Ramos (cell line): Measurements from ENCODE around the gene APOL3.
"Not testable (repeated sequence)": the region's sequence is repeated elsewhere in the genome, so short reads cannot be mapped to it uniquely, and the experiment has no call there.

Experiments
- in situ Hi-C: fragments of 300-500 bp; cut with MboI; formaldehyde crosslinking; loops from one replicate; pipeline ENCODE4 v1.14.3; 2022; ENCODE audit warnings: low sequenced_read_pairs; ENCODE audit not compliant: unreplicated experiment

APOL3 gene, protein sequence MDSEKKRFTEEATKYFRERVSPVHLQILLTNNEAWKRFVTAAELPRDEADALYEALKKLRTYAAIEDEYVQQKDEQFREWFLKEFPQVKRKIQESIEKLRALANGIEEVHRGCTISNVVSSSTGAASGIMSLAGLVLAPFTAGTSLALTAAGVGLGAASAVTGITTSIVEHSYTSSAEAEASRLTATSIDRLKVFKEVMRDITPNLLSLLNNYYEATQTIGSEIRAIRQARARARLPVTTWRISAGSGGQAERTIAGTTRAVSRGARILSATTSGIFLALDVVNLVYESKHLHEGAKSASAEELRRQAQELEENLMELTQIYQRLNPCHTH

DNA sequence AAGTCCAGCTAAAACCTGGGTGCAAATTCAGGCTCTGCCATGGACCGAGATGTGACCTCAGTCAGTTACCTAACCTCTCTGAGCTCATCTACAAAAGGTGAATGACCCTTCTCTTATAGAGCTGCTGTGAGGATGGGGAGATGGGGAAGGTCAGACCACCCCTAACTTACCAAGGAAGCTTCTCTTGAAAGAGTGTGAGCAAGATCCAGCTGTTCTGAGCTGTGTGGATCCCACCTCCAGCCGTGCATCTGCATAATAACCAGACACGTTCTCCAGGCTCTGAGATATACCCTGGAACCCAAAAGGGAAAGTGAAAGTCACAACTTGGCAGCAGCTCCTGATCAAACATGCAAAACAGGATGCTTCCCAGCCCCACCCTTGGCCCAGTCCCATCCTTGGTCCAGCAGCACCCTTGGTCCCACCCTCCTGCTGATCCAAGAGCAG, at the start of gene APOL3:
Gene APOL3 (minus strand): TSS at position 257 of the 444 bp plus-strand sequence. CDS start 11,700 bp downstream, outside the sequence.
- in situ Hi-C loops = no loop called here

DNA sequence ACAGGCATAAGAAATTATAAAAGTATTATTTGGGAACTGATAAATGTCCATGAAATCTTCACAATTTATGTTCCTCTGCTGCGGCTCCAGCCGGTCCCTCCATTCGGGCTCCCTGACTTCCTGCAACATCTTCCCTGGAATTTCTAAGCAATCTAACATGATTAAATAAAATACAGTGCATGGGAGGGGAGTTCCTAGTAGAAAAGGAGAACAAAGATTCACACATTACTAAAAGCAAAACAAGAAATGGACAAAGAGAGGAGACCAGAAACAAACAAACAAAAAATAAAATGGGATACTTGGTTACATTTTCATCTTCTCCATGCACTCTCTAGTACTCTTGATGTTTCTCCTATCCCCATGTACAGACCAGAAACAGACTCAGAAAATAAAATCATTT, 49.7 kb upstream of the APOL3 start:
- in situ Hi-C loops = no loop called here

DNA sequence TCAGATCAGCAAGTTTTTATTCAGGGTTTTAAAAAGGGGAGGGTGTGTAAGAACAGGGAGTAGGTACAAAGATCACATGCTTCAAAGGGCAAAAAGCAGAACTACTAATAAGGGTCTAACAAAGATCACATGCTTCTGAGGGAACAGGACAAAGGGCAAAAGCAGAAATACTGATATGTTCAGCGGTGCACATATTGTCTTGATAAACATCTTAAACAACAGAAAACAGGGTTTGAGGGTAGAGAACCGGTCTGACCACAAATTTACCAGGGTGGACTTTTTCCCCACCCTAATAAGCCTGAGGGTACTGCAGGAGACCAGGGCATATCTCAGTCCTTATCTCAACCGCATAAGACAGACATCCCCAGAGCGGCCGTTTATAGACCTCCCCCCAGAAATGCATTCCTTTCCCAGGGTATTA, 48.9 kb upstream of the APOL3 start:
- in situ Hi-C loops = not testable (repeated sequence)

DNA sequence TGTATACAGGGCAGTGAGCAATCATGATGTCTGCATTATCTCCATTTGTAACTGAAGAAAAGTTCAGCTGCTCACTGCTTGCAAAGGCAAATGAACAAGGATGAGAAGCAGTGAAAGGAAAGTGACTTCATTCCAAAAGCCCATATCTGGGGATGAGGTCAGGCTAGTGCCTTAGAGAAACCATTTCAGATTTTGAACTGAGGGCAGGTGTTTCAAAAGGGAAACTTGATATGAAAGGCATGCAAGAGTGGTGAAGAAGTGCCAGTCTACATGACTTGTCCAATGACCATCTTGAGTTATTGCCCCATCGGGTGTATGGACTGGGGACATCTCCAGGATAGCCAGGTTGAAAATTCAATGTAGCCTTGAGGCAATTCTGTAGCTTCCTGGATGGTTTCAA, 48.4 kb upstream of the APOL3 start:
- in situ Hi-C loops = no loop called here

DNA sequence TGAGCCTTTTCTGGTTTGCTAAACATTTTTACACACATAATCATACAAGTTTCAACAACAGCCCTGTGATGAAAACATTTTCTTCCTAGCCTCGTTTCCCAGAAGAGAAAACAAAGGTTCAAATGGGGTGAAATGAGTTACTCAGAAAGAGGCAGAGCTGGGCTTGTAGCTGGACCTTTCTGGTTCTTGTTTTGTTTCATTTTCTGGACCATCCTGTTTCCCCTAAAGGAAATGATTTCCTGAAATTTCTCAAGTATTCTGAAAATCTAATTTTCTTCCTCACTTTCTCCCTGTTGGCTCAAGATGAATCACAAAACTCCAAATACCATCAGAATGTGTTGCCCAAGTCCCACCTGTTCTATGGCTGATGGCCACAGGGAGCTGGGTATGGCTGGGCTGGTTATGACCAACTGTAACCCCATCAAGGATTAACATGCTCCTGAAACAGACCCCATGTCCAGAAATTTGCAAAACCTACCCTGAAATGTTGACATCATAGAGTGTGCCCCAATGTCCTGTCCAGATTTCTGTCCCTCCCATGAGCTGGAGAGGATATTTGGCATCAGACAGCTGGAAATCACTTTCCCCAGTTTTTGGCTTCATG, 47.7 kb upstream of the APOL3 start:
- in situ Hi-C loops = no loop called here

DNA sequence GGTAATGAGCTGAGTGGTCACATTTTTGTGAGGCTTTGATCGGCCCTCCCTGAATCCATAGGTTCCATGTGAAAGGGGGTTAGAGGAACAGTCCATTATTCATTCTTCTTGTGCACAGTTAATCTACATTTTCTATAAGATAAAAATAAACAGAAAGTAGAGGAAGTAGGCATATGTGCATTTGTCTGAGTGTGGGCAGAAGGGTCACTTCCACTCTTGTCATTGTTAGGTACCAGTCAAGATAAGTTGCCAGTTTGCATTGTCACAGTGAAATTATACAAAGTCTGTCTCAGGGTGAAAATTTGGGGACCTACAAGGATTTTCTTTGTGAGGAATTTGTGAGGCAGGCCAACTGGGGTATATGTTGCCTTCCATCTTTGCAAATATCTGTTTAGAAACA, 45.7 kb upstream of the APOL3 start:
- in situ Hi-C loops = no loop called here

DNA sequence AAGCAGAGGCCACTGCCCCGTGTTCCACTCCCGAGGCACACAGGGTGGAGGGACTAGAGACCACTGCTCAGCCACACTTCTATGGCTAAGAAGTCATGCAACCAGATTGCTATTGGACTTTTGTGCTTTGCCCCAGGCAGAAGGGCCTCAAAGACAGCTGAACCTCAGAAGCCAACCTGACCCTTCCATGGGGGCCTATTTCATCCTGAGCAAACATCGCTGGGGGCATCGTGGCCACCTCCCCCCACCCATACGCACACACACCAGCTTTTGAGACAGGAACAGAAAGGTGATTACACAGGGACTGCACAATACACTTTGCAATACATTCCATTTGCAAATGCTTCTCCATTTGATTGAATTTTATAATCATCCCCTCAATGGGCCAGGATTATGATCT, 45.0 kb upstream of the APOL3 start:
- in situ Hi-C loops = not testable (repeated sequence)

DNA sequence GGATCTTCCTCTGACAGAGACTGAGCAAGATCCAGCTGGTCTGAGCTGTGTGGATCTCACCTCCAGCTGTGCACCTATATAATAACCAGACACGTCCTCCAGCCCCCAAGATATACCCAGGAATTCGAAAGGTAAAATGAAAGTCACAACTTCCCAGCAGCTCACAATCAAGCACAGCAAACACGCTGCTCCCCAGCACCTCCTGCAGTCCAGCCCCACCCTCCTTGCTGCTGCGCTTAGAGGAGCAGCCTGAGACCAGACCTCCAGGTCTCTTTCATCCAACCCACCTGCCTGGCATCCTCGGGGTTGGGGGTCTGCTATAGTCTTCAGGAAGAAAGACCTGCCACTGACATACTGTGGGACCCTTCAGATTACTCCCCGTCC, 44.1 kb upstream of the APOL3 start:
- in situ Hi-C loops = no loop called here

DNA sequence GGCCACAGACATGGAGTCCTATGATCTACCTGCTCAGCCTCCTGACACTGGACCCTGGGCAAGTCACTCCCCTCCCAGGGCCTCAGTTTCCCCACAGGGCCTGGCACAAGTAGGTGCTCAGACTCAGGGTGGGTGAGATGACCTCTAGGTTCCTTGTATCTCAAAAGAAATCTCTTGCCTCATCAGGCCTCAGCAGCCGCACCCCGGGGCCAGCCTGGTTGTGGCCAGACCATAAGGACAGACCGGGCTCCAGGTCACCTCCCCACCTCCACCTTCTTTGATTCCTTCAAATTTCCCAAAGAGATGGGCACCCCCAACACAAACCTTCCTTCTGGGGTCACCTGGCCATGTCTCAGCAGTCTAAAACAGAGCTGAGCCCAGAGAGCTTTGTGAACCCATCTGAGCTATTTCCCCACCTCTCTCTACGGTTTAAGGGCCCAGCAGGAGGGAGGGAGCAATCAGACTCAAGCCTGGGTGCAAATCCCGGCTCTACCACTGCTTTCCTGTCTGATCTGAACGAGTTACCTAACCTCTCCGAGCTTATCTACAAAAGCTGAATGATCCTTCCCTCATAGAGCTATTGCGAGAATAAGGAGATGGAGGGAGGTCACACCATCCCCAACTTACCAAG, 43.6 kb upstream of the APOL3 start:
- in situ Hi-C loops = no loop called here

DNA sequence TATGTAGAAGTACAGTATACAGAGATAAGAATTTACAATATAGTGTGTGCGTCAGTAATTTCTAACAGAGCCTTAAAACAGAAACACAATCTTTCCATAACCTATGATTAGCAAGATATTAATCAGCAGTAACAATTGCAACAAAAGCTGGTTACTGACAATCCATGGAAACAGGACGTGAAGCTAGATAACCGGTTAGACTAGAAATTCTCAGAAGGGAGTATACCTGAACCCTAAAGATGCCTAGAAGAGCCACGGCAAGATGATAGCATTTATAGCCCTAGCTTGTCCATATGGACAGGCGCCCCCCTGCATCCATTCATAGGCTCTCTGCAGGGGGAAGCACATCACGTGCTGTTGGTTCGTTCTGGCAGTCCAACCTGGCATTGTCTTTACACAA, 42.9 kb upstream of the APOL3 start:
- in situ Hi-C loops = not testable (repeated sequence)

DNA sequence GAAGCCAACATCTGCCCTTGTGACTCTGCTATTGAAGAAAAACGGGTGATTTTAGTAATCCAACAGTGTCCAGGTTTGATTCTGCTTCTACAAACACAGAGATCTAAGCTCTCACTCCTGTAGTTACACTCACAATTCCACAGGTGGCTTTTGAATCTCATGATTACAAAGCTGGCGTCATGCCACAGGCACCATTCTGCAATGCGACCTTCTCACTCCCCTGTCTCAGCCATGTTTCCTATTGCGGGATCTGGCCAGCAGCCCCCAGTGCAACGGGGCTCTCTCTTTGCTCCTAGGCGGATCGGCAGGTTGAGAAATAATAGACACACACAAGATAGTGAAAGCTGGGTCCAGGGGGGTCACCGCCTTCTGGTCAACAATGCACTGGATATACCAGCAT, 42.4 kb upstream of the APOL3 start:
- in situ Hi-C loops = not testable (repeated sequence)

DNA sequence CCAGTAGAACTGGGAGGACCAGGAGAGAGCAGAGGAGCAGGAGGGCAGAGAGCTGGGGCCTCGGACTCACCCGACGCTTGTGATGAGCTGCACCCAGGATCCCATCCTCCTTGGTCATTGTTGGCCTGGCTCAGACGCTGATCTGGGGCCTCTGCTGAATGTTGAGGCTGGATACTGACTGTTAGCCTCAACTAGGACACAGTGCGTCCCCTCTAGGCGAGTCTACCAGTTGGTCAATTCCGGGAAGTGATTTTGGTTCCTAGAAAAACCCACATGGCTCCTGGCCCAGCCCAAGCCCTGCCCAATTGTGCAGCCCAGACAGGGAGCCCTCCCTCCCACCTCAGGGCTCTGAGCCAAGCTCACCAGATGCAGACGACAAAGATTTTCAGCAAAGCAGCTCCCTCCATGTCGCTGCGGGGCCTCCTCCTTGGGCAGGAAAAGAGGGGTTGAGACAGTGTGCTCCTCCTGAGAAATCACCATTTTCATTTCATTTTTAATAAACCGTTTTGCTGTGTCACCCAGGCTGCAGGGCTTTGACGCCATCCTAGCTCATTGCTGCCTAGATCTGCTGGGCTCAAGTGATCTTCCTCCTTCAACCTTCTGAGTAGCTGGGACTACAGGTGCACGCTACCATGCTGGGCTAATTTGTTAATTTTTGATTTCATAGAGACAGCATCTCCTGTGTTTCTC, 41.2 kb upstream of the APOL3 start, which contains the start of gene APOL4:
Gene APOL4 (minus strand): TSS at position 180 of the 690 bp plus-strand sequence. CDS start 75 bp downstream, at position 105.
- in situ Hi-C loops = no loop called here

DNA sequence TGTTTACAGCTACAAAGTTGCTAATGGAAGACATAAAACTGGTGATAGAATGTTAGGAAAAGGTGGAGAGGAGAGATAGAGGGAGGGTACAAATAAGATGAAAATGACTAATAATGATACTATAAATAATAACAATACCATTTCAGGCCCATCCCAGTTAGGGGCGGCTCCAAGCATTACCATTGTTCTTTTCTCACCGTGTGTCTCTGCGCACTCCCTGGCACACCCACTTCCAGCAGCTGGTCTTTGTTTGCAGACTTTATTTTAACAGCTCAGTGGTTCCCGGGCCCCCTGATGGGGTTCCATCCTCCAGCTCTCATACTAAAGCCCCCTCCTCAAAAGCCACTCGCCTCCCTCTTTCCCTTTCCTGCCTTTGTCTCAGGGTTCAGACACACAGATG, 40.5 kb upstream of the APOL3 start:
- in situ Hi-C loops = not testable (repeated sequence)

DNA sequence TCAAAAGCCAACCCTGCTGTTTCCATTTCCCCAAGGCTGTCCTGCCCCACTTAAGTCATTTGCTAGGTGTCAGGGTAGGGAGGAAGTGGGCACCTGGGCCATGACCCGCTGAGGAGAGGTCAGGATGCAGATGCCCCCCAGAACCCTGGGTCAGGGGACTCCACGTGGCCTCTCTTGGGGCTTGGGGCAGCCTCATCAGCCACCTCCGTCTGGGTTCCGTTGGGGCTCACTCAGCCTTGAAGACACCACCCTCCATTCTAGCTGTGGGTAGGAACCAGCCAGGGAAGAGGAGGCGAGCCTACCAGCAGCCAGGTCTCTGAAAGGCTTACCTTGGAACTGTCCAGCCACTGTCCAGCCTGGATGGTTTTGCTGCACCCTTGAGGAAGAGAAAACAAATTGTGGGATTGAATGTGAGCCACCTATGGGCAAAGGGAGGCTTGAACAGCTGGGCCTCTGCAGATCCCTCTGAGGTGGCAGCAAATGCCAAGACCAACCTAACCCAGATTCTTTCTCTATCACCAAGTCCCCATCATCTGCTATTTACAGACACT, 38.5 kb upstream of the APOL3 start:
- in situ Hi-C loops = no loop called here

DNA sequence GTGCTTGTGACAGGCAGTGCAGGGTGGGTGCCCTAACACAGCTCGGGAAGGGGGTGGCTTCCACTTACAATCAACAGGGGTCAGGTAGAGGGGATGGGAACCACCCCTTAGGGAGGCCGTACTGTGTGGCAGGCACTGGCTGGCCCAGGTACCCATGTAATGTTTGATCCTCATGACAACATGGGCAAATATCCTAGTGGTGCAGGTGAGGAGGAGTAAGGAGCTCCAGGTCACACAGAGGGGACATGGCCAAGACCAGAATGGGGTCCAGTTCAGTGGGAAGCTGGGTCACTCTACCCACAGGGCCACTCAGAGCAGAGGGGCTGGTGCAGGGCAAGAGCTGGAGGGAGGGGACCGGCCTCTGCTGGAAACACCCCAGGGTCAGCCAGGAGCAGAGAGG, 38.0 kb upstream of the APOL3 start:
- in situ Hi-C loops = no loop called here

DNA sequence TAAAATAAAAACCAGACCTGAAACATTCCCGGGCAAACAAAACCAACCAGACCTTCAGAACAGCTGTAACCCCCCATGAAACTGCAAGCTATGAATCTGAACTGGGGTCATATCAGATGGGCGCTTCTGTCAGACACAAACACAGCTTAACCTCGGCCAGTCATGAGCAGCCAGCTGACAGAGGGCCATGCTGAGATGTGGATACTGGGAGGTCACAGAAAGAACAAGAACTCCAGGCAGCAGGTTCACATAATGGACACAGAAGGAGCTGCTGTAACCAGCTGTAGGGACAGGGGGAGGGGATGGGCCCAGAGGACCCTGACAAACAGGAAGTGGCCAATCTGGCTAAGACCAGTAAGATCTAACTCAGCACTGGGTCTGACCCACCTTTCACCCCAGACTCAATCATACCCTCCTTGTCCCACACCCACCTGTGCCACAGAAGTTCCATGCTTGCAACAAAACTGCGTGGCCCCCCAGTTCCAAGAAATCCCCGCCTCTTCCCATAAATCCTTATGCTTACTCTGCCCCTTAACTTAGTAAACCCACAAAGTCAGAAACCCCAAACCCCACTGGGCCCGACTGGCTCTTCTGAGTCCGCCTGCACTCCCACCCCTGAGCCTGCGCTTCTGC, 37.1 kb upstream of the APOL3 start:
- in situ Hi-C loops = no loop called here

DNA sequence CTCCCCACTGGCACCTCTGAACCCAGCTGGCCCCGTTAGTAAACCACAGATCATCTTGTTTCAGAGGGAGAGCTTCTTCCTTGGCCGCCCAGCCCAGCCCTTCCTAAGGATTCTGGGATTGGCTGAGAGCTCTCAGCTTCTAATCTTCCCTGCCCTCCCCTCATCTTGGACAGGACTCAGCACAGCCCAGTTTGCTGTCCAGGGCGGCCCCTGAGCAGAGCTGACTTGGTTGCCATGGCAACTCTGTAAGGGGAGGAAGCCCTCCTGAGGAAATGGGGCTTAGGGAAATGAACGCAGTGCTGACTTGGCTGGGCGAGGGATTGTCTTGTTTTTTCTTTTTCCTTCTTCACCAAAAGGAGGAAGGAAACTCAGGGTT, 36.5 kb upstream of the APOL3 start:
- in situ Hi-C loops = no loop called here

DNA sequence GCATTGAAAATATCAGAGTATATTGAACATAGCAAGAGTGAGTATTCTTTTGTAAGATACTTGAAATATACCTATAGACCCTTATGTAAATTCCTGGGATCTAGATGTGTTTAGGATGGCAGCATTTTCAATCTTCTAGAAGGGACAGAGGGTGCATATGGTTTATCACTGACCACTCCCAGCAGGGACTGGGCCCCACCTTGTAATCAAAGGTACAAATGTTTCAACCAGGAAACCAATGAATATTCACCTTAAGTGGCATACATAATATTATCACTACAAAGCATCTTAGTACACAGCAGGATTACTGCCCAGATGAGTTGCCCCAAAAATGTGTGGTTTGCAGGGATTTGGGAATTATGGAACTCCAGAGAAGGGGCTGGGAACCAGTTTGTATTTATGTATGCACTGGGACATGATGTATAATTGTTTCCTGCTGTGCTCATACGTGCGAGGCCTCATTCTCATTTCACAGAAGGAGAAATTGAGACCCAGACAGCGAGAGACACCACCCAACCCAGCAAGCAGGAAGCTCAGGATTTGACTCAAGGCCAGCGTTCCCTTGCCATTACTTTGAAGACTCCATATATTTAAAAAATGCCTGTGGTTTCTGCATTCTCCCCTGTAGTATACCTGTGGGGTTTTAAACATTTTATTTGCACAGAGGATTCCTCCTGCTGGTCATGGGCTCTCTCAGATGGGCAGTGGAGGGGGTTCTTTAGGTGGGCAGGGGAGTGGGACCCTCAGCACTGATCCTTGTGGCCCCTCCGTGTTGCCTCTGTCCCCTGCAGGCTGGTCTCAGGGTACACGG, 35.9 kb upstream of the APOL3 start:
- in situ Hi-C loops = no loop called here

DNA sequence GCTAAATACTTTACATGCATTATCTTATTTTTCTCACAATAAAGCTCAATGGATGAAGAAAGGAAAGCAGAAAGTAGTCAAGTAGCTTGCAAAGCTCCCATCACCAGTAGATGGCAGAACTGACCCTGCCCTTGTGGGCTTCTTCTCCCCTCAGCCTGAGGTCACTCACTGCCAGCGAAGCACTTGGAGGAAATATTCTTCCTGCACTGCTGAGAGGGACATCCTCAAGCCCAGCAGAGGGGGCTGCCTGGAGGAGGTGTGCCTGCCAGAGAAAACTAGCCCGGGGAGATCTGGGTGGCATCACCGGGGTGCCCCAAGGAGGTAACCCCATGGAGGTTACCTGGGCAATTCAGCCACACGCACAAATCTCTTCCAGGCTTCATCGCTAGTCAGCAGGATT, 34.4 kb upstream of the APOL3 start:
- in situ Hi-C loops = no loop called here
